GM19468 (cell line): ENCODE data around the gene SCT.

ENCODE experiments used
- ATAC-seq: cut with Tn5 transposase; IDR thresholded peaks from one replicate; pipeline ENCODE4 v1.9.1; 2021; ENCODE audit warnings: mild to moderate bottlenecking, moderate library complexity, moderate number of reproducible peaks; ENCODE audit not compliant: unreplicated experiment; ENCODE audit errors: extremely low read depth

The SCT gene

GRCh38 chr11:592501-592900 lies 34.5 kb downstream of the SCT start:
- no peak for ATAC-seq

GRCh38 chr11:590997-591396 lies 36.0 kb downstream of the SCT start:
- ATAC-seq = no peak

- no peak for ATAC-seq
These were observed 37.2 kb downstream of the SCT start for GRCh38 chr11:589798-590197.

- ATAC-seq = no peak
These were observed 39.0 kb downstream of the SCT start for GRCh38 chr11:587978-588380.

GRCh38 chr11:587546-587945 lies 39.4 kb downstream of the SCT start:
- ATAC-seq = no peak

GRCh38 chr11:586376-587316 lies 40.3 kb downstream of the SCT start:
- no peak for ATAC-seq

GRCh38 chr11:584287-584686 lies 42.7 kb downstream of the SCT start:
- ATAC-seq = no peak

- no peak for ATAC-seq
These were observed 45.2 kb downstream of the SCT start for GRCh38 chr11:581752-582151.

- ATAC-seq = no peak
These were observed 45.6 kb downstream of the SCT start for GRCh38 chr11:581342-581741.

- no peak for ATAC-seq
These were observed 47.0 kb downstream of the SCT start for GRCh38 chr11:579830-580601.

GRCh38 chr11:578276-579035 lies 48.5 kb downstream of the SCT start:
- no peak for ATAC-seq

- ATAC-seq = no peak
These were observed 49.4 kb downstream of the SCT start for GRCh38 chr11:577611-577894.

GRCh38 chr11:576811-577610 lies 50.0 kb downstream of the SCT start:
- no peak for ATAC-seq
